ENCODE measurements around the gene UGT3A2.

Gene UGT3A2

DNA sequence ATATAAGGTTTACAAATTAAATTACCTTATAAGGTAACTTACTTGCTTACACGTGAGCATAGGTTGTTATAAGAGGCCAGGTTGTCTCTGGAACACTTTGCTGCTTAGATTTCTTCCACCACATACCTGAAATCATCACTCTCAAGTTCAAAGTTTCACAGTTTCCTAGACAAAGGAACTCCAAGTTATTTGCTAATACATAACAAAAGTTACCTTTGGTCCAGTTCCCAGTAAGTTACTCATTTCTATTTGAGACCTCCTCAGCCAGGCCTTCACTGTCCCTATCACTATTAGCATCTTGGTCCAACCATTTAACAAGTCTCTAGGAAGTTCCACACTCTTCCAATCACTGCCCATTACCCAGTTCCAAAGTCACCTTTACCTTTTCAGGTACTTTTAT is 57.0 kb downstream of the UGT3A2 start:
- DNase-seq (ENCODE audit: low read depth in 3 of 3, low spot score in 1 of 3): no peak

DNA sequence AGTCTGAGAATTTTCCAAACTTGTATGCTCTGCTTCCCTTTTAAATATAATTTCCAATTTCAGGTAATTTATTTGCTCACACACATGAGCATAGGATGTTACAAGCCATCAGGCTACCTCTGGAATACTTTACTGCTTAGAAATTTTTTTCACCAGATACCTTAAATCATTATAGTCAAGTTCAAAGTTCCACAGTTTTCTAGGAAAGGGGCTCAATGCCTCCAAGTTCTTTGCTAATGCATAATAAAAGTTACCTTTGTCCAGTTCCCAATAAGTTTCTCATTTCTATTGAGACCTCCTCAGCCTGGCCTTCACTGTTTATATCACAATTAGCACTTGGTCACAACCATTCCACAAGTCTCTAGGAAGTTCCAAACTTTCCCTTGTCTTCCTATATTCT is 59.3 kb downstream of the UGT3A2 start:
- no peak for DNase-seq (ENCODE audit: low read depth in 3 of 3, low spot score in 1 of 3)

DNA sequence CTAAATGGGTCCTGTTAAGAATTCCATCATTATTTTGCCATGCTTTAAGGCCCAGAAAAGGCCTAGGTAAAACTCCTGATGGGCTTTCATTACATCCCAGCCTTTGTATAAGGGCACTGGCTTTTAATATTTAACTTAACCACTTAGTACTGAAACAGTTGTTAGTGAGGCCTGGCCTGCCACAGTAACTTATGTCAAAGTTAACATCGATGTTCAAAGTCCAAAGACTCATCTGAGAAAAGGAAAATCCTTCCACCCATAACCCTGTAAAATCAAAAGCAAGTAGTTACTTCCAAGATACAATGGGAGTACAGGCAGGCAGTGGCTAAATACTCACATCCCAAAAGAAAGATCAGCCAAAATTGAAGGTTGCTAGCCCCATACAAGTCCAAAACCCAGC is 60.5 kb downstream of the UGT3A2 start:
- DNase-seq (ENCODE audit: low read depth in 3 of 3, low spot score in 1 of 3): no peak

DNA sequence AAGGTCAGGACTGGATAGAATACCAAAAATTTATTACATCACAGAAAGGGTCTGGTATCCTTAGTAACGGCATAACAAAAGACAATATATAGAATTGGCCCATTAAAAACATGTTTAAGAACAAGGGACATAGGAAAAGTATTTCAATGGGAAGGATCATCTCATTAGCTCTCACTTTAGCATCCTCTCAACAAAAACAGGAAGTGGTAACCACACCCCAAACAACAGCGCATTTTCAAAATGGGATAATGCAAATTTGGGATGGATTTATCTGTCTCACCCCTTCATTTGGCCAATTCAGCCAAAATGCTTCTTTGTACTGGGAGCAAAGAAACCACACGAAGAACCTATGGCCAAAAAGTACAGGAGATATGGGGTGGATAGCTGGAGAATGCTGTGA is 65.7 kb downstream of the UGT3A2 start:
- no peak for DNase-seq (ENCODE audit: low read depth in 3 of 3, low spot score in 1 of 3)

DNA sequence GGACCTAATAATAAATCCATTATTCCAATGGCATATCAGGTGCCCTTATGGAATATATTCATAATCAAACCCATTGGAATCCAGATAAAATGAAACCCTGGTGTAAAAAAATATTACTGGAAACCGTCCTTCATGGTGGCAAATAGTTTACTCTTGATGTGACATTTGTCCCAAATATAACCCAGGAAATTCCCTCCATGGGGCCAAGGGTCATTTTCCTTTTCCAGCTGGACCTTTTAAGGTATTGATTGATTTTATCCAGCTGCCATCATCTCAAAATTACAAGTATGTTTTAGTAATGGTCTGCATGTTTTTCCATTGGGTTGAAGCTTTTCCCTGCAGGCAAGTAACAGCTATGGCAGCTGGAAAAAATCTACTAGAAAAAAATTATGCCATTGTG is 67.1 kb downstream of the UGT3A2 start:
- no peak for DNase-seq (ENCODE audit: low read depth in 3 of 3, low spot score in 1 of 3)

DNA sequence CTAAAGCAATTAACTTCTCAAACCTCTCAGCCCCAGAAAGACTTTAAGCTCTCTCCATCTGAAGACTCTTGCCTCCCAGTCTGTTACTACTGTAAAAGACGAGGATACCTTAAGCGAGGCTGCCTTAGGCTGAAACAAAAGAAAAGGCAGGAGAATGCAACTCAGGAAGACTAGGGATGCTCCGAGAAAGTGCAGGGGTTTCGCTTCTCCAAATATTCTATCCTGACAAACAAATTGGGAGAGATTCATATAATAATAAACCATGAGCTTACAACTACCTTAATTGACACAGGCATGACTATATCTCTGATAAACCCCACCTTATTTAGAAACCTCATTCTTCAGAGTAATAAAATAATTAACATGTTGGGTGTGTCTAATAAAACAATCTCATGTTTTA is 70.6 kb downstream of the UGT3A2 start:
- no peak for DNase-seq (ENCODE audit: low read depth in 3 of 3, low spot score in 1 of 3)

DNA sequence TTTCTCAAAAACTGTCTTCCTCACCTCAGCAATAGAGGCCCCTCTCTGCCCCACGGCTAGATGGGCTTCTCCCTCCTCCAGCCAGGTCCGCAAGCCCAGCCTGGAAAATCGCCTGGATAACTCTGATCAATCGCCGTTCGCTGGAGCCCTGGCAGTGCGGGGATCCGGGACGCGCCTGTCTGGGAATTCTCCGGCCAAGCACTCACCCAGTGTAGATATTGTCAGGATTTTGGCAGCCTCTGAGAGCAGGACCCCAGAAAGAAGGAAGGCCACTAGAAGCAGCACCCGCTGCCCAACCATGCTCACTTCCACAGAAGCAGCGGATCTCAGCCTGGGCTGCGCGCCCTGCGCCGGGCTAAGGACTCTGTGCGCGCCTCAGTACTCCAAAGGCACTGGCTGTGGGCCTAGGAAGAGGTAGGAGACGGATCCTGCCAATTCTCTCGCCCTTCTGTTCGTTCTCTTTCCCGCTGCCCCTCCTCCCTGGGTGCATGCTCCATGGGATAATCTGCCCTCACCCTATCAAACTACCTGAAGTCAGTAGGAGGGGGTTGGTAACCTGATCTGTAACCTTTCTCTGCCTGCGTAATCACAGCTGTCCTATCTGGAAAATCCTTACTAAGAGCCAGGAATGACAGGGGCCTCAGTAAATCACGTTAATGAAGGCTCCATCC is 75.6 kb downstream of the UGT3A2 start, which contains the start of gene UGT3A1:
TSS of gene UGT3A1 (minus strand) at position 450 of the 671 bp plus-strand sequence. CDS start at position 300, 150 bp downstream.
- no peak for DNase-seq (ENCODE audit: low read depth in 3 of 3, low spot score in 1 of 3)

DNA sequence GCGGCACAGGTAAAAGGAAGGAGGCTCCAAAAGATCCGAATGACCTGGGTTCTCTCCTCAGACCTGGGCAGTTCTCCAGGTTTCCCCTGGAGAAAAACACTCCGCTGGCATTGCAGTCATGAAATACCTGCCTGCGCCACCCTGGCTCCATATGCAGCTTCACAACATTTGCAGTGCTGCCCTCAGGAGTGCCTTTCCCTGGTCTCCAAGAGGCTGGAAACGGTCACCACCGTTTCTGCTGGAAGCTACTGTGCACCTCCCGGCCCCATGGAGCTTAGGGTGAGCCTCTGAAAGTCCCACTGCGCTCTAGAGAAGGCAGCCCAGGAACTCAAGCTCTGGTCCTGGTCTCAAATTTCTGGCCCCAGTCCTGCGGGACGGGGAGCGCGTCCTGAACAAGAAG is 76.2 kb downstream of the UGT3A2 start:
- DNase-seq (ENCODE audit: low read depth in 3 of 3, low spot score in 1 of 3): no peak

DNA sequence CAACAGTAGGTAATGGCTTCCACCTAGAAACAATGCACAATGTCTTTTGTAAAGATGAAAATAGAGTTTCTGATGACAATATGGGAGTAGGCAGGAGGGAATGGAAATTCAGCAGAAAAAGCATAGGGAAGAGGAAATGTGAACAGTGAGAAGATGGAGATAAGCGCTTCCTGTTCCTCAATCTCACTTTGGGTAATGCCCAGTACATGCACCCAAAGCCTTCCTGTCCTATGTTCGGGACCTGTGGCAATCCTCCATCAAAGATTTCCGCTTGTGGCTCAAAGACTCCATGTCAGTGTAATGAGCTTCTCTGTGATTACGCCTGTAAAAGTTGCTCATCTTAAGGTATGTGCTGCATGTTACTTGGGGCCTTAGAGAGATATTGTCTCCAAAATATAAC is 78.2 kb downstream of the UGT3A2 start:
- no peak for DNase-seq (ENCODE audit: low read depth in 3 of 3, low spot score in 1 of 3)

DNA sequence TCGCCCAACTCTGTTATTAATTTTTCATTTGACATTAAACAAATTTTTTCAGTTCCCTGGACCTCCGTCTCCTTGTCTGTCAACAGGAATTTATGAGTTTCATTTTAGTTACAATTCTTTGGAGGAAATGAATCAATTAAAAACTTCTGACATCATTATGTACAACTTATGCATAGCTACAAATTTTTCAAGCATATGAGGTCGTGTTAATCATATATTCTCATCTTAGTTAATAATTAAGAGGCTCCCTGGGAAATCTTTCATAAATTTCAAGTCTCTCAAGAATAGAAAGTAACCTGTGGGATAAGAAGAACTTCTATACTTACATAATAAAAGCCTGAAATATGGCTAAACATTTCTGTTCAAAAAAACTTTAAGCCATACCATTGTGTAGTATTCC is 78.9 kb downstream of the UGT3A2 start:
- DNase-seq (ENCODE audit: low read depth in 3 of 3, low spot score in 1 of 3): no peak

Measured in stimulated activated CD4-positive, alpha-beta T cell treated with anti-CD3 and anti-CD28 coated beads, TNF-alpha, amount 100 ng/mL, for 1 hour (primary cell).